Stimulated activated CD8-positive, alpha-beta memory T cell treated with anti-CD3 and anti-CD28 coated beads, Interleukin-7, amount 100 ng/mL, for 1 hour (primary cell): ENCODE data around the gene VPS37C.
"Not testable (repeated sequence)": the region's sequence is repeated elsewhere in the genome, so short reads cannot be mapped to it uniquely, and the experiment has no call there.

Experiments
- DNase-seq, 2 donors: peaks; one replicate each; pipeline ENCODE4 v3.0.0-alpha.2; 2020; ENCODE audit warnings: low read depth in 2 of 2

The VPS37C gene

DNA sequence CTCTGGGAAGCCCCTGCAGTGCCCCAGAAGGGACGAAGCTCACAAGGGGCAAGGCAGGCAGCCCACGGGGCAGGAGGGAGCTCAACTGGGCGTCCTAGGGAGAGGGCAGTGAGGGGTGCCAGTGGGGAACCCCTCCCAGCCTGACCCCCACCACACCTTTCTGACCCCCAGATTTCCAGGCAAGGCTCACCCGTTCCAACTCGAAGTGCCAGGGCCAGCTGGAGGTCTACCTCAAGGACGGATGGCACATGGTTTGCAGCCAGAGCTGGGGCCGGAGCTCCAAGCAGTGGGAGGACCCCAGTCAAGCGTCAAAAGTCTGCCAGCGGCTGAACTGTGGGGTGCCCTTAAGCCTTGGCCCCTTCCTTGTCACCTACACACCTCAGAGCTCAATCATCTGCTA, 43.2 kb downstream of the VPS37C start:
- DNase-seq: no peak

DNA sequence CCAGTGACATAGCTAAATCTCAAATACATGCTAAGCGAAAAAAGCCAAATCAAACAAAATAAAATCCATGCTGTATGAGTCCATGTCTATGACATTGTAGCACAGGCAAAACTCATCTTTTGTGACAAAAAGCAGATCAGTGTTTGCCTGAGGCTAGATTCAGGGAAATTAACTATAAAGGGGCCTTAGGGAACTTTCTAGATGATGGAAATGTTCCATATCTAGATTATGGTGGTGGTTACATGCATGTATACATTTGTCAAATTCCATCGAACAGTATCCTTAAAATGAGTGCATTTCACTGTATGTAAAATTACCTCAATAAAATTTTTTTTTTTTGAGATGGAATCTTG, 44.1 kb downstream of the VPS37C start:
- no peak for DNase-seq

DNA sequence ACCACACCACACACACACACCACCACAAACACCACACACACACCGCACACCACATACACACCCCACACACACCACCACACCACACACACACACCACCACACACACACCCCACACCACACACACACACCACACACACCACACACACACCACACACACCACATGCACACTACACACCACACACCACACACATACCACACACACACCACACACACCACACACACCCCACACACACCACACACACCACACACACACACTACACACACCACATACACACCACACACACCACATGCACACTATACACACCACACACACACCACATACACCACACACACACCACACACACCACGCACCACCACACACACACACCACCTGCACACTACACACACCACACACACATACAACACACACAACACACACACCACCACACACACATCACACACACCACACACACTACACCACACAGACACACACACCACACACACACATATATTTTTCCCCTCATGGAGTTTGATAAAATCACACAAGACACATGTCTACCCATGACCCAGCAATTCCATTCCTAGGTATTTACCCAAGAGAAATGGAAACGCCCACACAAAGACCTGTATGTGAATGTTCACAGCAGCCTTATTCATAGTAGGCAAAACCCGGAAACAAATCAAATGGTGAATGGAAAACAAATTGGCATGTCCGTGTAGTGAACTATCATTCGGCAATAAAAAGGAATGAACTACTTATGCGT, 44.6 kb downstream of the VPS37C start:
- no peak for DNase-seq

DNA sequence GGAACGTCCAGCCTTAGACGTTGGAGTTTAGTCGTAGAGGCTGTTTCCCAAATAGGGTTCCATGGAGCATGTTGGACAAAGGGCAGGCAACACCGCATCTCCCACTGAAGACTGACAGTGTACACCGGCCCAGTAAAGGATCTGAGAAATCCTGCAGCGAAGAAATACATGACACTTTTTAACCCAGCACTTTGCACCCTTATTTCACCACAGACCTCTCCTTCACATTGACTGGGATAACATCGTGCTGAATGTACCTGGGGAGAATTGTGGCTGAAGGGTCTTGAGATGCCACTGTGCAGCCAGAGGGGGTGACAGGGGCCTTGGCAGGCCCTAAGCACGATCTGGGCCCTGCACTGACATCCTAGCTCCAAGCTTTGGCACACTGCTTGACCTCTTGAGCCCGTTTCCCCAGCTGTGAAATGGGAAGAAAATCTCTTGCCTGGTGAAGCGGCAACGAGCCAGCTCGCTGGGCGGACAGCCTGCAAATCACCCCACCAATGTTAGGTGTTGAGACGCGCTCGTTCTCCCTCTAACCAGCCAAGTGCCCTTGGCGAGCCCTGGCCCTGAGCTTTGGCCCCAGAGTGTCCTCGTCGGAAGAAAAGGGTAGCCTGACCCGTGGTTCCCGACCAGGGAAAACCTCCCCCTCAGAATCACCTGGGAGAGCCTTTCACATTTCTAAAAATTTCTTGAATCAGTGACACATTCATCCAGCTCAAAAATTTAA, 45.6 kb downstream of the VPS37C start:
- no peak for DNase-seq

DNA sequence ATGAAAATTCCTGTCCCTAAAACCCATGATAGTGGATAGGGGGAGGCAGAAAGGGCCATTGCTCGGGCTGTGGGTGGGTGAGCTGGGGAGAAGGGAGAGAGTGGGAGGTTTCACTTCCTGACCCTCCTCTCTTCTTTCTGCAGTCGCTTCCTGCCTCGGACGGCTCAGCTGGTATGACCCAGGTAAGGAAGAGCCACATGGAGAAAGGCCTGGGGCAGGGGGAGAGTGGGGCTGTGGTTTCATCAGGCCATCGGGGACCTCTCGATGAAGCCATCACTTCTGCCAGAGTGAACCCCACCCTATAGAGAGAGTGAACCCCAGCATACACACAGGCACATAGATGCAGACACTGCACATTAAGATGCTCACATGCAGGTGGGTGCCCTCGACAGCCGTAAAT, 46.3 kb downstream of the VPS37C start:
- no peak for DNase-seq

DNA sequence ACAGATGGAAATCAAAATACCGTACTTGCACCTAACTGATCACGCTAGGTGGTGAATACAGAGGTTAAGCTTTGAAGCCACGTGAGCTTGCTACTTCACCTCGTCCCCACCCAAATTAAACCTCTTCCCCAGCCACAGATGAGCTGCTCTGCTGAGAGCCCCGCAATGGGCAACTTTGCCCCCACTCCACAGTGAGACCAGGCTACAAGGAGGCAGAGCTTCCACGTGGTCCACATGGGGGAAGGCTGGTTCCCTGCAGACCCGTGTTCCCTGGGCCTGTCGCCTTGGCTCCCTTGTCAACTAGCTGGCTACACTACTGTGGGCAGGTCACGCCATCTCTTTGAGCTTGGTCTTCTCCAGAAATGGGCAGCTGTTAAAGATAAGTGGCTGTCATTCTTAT, 48.0 kb downstream of the VPS37C start:
- DNase-seq: no peak

DNA sequence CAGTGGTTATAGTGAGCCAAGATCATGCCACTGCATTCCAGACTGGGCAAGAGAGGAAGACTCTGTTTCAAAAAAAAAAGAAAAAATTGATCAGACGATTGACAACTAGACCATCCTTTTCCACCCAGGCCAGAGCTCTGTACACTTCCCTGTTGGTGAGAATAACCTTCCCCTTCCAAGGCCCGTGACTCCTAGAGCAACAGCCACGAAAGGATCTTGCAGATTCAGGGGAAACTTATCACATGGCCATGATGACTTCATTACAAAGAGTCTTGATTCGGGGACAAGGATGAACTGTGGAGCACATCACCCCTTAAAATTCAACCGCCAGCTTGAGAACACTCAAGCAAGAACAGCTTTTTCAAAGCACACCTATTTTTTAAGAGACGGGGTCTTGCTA, 48.7 kb downstream of the VPS37C start:
- no peak for DNase-seq

DNA sequence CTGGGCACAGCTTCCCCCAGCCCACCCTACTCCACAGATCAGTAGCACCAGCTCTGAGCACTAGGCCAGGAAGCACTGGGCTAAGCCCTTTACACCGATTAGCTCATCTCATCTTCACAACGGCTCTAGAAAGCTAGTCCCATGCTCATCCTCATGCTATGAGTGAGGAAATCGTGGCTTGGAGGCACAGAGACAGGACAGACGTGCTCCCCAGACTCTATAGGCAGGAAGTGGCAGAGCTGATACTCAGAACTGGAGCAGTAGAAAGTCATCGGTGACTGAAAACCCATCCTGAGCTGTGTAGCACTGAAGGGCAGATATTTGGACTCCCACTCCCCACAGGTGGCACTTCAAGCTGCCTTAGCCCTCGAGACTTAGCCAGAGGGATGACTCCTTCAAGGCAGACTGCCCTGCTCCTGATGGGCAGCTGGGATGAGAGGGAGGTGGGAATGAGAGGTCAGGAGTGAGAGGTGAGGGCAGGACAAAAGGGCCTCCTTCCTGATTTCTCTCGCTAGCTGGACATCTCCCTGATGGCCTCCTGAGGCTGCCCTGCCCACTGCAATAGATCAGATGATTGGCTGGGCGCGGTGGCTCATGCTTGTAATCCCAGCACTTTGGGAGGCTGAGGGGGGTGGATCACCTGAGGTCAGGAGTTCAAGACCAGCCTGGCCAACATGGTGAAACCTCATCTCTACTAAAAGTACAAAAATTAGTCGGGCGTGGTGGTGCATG, 49.3 kb downstream of the VPS37C start:
- DNase-seq: no peak

DNA sequence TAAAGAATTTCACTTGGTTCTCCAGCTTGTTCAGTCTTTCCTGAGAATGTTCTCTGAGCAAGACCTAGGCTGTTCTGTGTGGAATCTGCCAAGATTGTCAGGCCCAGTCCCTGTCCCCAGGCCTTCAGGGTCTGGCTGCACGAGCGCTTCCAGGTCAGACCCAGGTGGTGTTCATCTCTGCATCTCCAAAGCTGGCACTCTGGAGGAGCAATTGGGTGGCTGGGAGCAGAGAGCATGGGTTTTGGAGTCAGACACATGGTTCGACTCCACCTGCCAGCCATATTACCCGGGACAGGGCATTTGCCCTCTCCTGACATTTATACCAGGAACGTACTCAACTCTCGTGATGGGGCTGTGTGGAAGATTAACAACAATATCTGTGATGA, 50.2 kb downstream of the VPS37C start:
- DNase-seq: no peak

DNA sequence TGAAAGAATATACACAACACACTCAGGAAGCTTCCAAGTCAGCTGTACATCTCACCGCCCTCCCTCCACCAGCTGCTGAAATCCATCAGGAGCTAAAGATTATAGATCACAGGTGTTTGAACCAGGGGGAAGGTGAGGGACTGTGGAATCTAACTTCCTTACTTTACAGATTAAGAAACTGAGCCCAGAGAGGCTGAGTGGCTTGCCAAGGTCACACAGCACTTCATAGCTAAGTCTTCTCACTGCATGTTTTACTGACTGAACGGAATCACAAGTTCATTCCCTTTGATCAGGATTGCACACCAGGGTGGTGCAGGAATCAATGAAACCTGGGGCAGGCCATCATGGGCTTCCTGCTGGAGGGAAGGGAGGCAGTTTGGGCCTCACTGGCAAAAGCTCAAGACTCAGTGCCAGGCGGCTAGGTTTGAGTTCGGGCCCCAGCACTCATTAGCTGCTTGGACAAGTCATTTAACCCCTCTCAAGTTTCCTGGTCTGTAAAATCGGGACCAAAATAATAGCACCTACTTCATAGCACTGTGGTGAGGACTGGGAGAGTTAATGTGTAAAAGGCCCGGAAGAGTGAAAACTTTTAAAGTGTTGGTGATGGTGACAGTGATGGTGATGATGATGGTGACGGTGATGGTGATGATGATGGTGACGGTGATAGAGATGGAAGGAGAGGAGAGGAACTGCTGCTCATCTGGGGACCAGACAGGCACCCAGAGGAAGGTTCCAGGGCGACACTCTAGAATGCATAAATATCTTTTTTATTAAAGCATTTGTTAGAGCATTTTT, 50.8 kb downstream of the VPS37C start:
- no peak for DNase-seq

DNA sequence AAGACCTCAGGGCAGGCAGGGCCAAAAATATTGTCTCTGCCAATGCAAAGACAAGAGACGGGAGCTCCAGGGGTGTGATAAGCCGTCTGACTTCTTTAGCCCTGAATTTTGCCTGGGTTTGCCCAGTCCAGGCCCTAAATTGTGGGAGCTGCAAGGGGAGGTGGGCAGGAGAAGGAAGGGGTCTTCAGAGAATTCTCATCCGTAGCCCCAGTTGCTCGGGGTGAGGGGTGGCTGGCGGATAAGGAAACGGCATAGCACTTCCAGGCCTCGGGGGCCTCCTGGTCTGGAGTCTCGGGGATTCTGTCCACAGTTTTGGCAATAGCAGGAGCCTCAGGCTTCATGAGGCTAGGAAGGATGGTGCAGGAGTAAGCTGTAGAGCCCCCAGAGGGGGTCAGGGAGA, 51.6 kb downstream of the VPS37C start:
- no peak for DNase-seq

DNA sequence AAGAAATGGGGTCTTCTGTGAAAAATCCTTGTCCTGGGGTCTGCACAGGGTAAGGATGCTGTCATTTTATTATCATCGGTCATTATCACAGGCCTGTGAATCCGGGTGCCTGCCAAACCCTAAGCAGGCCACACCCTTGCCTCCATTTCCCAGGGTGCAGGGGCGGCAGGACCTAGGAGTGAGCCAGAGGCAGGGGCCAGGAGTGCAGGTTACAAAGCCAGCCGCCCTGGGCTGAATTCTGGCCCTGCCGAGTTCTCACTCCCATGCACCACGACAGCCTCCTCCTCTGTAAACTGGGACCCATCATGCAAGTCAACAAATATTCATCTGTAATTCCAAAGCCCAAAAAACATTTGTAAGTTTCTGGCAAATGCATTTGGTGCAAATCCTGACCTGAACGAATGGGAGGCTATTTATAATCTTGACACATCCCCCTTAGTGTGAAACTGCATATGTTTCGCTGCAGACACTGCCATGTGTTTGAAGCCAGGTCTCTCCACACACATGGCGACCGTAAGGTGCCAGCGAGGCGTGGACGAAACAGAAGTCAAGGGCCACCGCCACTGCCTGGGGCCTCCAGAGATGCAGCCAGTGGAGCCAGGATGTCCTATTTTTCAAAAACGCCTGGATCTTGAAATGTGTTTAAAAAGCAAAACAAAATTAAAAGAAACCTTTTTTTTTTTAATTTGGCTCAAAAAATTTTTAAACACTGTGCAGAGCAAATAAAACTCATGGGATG, 52.2 kb downstream of the VPS37C start:
- no peak for DNase-seq

DNA sequence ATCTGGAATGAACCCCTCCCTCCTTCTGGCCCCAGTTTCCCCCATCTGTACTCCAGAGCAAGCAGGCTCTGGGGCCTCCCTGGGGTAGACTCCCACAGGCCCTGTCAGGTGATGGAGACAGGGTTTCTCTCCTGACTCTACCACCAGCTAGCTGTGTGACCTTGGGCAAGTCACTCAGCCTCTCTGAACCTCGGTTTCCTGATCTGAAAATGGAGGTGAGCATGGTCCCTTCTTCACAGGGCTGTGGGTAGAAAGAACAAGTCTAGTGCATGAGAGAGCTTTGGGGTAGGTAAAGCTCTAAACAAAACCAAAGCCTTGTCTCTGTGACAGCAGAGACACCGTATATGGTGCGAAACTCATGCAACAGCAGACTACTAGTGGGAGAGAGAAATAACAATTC, 53.3 kb downstream of the VPS37C start:
- DNase-seq: no peak

DNA sequence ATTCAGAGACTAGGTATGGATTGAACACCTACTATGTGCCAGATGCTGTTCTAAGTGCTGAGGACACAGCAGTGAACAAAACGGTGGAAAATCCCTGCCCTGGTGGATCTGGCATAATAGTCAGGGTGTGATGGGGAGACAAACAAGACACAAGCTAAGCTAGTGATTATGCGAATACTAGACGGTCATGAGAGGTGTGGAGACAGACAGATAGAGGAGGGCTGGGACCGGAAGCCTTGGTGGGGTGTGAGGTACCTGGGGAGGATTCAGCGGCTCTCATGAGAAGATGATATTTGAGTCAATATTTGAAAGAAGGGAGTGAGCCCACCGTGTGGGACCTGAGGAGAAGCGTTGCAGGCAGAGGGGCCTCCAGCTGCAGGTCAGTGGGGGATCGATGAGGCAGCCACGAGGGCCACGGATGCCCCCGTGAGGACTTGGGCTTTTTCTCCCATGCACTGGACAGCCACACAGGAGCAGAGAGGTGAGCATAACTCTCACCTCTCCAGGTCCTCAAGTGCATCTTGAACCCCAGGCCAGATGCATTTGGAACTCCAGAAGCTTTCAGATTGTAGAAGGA, 54.2 kb downstream of the VPS37C start:
- DNase-seq: no peak

DNA sequence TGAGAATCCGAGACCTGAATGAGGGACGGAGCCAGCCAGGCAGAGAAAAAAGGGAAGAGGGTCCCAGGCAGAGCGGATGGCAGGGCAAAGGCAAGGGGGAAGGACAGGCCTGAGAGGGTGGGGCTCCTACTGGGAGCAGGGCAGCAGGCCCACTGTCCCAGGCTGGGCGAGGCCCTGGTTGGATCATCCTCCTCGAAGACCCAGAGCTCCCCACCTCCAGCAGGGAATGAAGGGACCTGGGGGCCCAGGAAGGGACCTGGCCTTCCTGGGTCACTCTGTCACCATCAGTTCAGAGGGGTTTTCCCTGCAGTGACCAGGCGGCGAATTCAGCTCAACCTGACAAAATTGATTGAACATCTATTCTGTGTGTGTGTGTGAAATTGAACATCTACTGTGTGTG, 54.9 kb downstream of the VPS37C start:
- DNase-seq: no peak

DNA sequence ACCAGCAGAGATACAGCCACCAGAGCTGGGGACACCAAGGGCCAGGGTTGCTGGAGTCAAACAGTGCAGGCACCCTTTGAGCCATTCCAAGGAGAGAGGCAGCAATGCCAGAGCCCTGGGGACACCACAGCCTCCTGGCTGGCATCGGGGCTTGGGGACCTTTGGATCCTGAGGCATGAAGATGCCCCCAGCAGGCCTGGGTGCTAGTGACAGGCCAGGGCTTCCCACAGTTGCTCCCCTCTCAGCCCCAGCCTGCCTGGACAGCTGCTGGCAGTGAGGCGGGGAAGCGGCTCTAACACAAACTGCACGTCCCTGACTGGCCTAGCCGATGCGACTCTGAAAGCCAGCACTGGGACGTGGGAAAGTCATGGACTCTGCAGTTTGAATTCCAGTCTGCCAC, 56.3 kb downstream of the VPS37C start:
- DNase-seq: no peak

DNA sequence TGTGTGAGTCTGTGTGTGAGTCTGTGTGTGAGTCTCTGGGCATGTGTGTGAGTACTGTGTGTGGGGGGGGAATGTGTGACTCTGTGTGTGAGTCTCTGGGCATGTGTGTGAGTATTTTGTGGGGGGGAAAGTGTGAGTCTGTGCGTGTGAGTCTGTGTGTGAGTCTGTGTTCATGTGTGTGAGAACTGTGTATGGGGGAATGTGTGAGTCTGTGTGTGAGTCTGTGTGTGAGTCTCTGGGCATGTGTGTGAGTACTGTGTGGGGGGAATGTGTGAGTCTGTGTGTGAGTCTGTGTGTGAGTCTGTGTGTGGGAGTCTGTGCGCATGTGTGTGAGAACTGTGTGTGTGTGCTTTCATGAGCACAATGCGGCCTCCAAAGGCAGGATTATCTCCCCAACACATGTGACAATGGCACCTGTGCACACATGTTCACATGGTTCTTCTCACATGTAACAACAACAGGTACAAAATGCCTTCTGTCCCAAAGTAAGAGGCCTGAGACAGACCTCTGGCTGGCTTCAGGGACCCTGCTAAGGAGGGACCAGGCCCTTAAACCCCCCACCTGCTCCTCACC, 57.3 kb downstream of the VPS37C start:
- DNase-seq: no peak

DNA sequence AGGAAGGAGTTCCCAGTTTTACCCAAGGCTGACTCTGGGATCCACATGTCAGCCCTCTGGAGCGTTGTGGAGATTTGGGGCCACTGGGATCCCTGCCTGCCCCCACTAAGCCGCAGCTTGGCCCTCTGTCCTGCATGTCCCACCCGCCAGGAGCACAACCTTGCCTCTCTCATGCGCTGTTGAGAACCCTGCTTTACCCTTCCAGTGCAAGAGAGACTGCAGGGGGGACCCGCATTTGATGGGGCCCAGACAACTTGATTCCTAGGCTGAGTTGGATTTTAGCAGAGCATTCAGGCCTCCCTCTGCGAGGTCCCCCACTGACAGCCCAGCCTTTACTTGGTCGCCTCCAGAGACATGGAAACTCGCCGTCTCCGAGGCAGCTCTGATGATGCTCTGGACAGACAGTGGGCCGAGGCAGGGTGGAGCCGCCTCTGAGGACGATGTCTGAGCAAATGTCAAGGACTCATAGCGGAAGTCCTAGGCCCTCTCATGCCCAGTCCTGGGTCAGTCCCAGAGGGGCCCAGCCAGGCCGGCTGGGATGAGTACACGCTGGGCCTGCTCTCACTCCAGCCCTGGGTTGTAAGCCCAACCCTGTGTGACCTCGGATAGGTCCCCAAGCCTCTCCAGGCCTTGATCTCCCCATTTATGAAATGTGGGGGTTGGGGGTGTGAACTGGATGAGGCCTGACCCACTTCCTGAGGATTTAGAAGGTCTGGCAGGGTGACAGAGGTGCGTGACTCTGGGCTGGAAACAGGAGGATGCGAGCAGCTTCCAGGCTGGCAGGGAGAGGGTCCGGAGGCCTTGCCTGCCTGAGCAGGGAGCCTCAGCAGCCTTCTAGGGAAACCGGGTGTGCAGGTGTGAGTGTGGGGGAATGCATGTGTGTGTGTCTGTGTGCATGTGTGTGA, 58.3 kb downstream of the VPS37C start:
- DNase-seq: no peak

DNA sequence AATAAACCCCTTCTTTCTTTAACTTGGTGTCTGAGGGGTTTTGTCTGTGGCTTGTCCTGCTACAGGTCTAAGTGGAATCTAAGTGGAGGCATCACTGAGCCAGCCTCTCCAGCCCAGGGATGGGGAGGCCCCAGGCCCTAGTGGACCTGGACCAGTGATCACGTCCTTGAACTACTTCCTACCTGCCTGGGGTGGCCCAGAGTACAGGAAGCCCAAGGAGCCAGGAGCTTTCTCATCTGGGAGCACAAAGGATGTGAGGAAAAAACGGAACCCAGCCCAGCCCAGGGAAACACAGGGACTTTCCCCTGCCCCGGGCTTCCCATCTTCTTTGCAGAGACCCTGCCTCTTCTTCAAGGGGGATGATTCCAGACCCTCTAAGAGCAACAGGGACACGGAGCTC, 62.4 kb downstream of the VPS37C start:
- no peak for DNase-seq

DNA sequence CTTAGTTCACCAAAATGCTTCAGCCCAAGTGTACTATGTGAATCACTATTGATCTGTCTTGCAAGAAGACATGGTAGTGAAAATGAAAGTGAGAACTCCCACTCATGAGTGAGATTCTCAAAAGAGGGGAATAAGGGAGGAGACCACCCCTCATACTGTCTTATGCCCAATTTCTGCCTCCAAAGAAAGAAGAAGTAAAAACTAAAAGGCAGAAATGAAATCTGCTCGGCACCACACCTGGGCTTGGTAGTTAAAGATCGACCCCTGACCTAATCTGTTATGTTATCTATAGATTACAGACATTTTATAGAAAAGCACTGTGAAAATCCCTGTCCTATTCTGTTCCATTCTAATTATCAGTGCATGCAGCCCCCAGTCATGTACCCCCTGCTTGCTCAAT, 63.0 kb downstream of the VPS37C start:
- not testable (repeated sequence) for DNase-seq
